Measurements from ENCODE around the gene HOXB7. TPM values are rescaled to one million over a fixed set of nuclear protein-coding genes. Genes with fewer than 3 reads are reported as not detected.

HOXB7 gene
- total and polyA plus RNA-seq, 2 of the 13 experiments (the other 11 are each of a cell fraction or from before 2014, with no cell fraction given) = 0.04 TPM; not detected in 1

DNA sequence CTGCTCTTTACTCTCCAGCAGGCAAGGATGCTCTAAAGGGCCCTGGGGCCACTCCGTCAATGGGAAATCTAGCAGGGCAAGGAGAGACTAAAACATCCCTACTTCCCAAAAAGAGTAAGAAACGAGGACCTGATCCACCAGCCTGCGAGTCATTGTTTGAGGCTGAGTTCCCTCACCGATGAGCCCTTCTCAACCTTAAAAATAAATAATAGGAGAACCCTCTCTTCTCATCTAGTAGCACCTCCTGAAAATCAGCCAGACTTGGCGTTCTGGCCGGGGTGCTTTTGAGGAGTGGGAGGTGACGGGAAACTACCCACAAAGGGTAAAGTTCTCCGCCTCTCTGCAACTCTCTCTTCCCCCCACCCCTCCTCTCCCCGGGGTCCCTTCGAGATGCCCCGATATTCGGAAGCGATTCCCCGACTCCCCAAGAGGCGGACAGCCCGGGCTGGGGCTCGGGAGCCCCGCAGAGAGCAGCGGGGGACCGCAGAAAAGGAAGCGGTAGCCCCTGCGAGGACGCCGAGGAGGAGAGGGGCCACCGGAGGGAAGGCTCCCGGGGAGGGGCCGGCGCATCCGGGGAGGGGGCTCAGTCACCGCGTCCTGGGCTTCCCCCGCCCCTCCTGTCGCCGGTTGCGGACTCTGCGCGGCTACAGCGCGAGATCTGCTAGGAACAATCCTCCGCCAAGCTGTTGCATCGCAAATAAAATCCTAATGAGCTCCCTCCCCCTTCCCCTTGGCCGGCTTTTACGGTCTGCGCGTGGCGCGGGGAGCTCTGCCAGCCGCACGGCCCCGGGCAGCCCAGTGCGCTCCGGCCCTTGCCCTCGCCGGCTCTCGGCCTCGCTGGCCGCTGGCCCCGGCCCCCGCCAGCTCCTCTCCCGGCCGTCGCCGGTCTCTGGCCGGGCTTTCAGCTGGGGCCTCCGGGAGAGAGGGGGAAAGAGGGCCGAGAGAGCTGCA lies 14.0 kb upstream of the HOXB7 start:
- 28% methylated on average over 43 of the region's 66 CpGs for WGBS (ENCODE audit: low lambda C conversion rate)
- in situ Hi-C loops (cut with HindIII; ENCODE audit: extremely low pct_ligation_motif_present, low pct_unique_long_range_greater_than_20kb) (no loop called here), intact Hi-C loops (cut with micrococcal nuclease; ENCODE audit: unreplicated experiment) (no loop called here)
- no peak for FAIRE-seq
- Histone ChIP-seq H3K4me1 (ENCODE audit: insufficient read depth, low read length) (no peaks in the 10 kb centered on the region), H2AFZ (ENCODE audit: low read length) (no peak overlapping the region), H3K27me3 (ENCODE audit: control insufficient read depth in 1 of 2, insufficient read depth in 2 of 2, low read length in 2 of 2) (peaks cover 42 to 97% of the 10 kb centered on the region in 2 experiments), H4K20me1 (ENCODE audit: insufficient read depth, low read length) (0 out of 2 replicates have a peak, but pooled peaks cover 2% of the 10 kb centered on the region), H3K4me2 (ENCODE audit: low read depth, low read length) (no peak overlapping the region), H3K79me2 (ENCODE audit: insufficient read depth, low read length) (no peaks in the 10 kb centered on the region), H3K9me3 (ENCODE audit: low read length) (no peaks in the 10 kb centered on the region), H3K36me3 (replicated peaks in 1 of 2; ENCODE audit: control insufficient read depth in 1 of 2, insufficient read depth in 2 of 2, low read length in 2 of 2) (no peaks in the 10 kb centered on the region), H3K27ac (ENCODE audit: extremely low read length, insufficient read depth, low read length) (no peak overlapping the region), H3K4me3 (replicated peaks in 1 of 3; ENCODE audit: insufficient read depth in 1 of 3, low read depth in 2 of 3, low read length in 3 of 3) (no peak overlapping the region), H3K9ac (ENCODE audit: insufficient read depth, low read depth, low read length) (no peak overlapping the region)
- ChIA-PET POLR2A (no interaction called here), CTCF (ENCODE audit: low intra/inter-chr PET ratio, low total read pairs) (no interaction called here)
- TF ChIP-seq TEAD3 (CRISPR knock-in tag; optimal IDR thresholded peaks at IDR 0.05; ENCODE audit: borderline replicate concordance) = no peak
- peak; percentile 52; the same call in 1 of the 2 replicates for TF ChIP-seq EZH2 (conservative IDR thresholded peaks at IDR 0.05; ENCODE audit: low read depth, low read length)
- peak; percentile 47 for ATAC-seq
- BruUV-seq (replicated peaks) = no TSS peak
- no peak for DNase-seq (ENCODE audit: low spot score)

DNA sequence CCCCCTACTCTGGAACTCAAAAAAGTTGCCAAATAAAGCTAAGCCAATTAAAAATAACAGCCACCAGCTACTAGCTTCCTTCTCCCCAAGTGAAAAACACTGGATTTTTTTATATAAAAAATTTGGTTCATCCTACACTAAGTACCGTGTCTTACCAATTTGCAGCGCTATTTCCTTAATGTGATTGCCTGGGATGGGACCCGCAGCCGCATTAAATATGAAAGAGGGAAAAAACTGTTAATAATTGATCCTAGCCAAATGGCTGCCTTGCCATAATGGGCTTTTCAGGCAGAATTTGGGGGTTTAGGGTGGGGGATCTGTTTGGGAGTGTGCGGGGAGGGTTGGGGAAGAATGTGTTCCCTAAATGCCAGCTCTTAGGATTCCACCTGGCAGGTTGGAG lies 13.3 kb upstream of the HOXB7 start:
- WGBS (ENCODE audit: low lambda C conversion rate) = 0% methylated on average over 5 of the region's 5 CpGs
- ChIA-PET CTCF (ENCODE audit: low intra/inter-chr PET ratio, low total read pairs) (no interaction called here), POLR2A (no interaction called here)
- H4K20me1 ChIP-seq (ENCODE audit: insufficient read depth, low read length) = 0 out of 2 replicates have a peak, but pooled peaks cover 2% of the 10 kb centered on the region
- no TSS peak for BruUV-seq (replicated peaks)
- H3K9ac ChIP-seq (ENCODE audit: insufficient read depth, low read depth, low read length) = no peak overlapping the region
- no peak for DNase-seq (ENCODE audit: low spot score)
- H3K9me3 ChIP-seq (ENCODE audit: low read length) = no peaks in the 10 kb centered on the region
- no peaks in the 10 kb centered on the region for H3K36me3 ChIP-seq (replicated peaks in 1 of 2; ENCODE audit: control insufficient read depth in 1 of 2, insufficient read depth in 2 of 2, low read length in 2 of 2)
- TF ChIP-seq KLF11 (CRISPR knock-in tag; IDR thresholded peaks at IDR 0.05) (no peak), KDM1A (CRISPR knock-in tag; IDR thresholded peaks at IDR 0.05) (no peak)
- no peaks in the 10 kb centered on the region for H3K79me2 ChIP-seq (ENCODE audit: insufficient read depth, low read length)
- no peak for FAIRE-seq
- no peak overlapping the region for H3K4me3 ChIP-seq (replicated peaks in 1 of 3; ENCODE audit: insufficient read depth in 1 of 3, low read depth in 2 of 3, low read length in 3 of 3)
- H3K4me2 ChIP-seq (ENCODE audit: low read depth, low read length) = no peak overlapping the region
- ATAC-seq = no peak
- H3K27ac ChIP-seq (ENCODE audit: extremely low read length, insufficient read depth, low read length) = no peak overlapping the region
- peaks cover 43 to 99% of the 10 kb centered on the region in 2 experiments for H3K27me3 ChIP-seq (ENCODE audit: control insufficient read depth in 1 of 2, insufficient read depth in 2 of 2, low read length in 2 of 2)
- H2AFZ ChIP-seq (ENCODE audit: low read length) = no peak overlapping the region
- intact Hi-C loops (cut with micrococcal nuclease; ENCODE audit: unreplicated experiment) = no loop called here
- in situ Hi-C loops (cut with HindIII; ENCODE audit: extremely low pct_ligation_motif_present, low pct_unique_long_range_greater_than_20kb) = no loop called here
- H3K4me1 ChIP-seq (ENCODE audit: insufficient read depth, low read length) = no peaks in the 10 kb centered on the region

Data from HepG2 (cell line).